ENCODE data around the gene AHCY.
A peak's percentile ranks its signal among the peaks of the same experiment; 100 is the strongest.
"Not testable (repeated sequence)": the region's sequence is repeated elsewhere in the genome, so short reads cannot be mapped to it uniquely, and the experiment has no call there.

Gene AHCY

DNA sequence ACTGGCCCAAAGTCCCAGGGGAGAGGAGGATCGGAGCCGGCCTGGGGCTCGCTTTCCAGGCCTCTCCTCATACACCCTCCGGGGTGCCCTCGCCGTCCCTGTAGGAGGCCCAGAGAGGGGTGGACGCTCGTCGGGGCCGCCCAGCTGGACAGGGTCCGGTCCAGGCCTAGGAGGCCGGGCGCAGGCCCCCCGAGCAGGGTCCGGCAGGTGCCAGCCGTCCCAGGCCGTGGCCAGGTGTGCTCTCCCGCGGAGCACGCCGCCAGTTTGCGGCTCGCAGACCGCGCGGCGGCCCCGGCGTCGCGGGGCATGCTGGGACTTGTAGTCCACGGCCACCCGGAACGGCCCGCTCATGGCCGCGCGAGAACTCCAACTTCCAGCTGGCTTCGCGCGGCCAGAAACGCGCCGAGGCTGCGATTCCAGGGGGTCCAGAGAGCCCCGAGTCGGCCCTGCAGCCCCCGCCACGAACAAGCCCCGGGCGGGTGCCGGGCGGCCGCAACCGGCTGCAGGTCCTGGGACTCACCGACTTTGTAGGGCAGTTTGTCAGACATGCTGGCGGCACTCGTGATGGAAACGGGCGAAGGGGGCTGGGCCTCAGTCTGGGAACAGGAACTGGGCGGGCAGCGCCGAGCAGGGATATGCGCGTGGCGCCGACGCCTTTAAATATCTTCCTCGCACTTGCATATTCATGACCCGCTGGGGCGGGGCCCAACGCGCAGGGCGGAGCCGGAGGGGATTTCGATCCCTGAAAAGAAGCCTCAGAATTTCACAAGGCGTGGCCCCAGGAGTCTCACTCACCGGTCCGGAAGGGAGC is at the start of gene AHCY:
AHCY (minus strand) TSS at position 633 of the 811 bp plus-strand sequence; CDS start at position 548, 85 bp downstream.
- DNase-seq (ENCODE audit: low read depth): peak; percentile 97
- TF ChIP-seq, protein P1, sequence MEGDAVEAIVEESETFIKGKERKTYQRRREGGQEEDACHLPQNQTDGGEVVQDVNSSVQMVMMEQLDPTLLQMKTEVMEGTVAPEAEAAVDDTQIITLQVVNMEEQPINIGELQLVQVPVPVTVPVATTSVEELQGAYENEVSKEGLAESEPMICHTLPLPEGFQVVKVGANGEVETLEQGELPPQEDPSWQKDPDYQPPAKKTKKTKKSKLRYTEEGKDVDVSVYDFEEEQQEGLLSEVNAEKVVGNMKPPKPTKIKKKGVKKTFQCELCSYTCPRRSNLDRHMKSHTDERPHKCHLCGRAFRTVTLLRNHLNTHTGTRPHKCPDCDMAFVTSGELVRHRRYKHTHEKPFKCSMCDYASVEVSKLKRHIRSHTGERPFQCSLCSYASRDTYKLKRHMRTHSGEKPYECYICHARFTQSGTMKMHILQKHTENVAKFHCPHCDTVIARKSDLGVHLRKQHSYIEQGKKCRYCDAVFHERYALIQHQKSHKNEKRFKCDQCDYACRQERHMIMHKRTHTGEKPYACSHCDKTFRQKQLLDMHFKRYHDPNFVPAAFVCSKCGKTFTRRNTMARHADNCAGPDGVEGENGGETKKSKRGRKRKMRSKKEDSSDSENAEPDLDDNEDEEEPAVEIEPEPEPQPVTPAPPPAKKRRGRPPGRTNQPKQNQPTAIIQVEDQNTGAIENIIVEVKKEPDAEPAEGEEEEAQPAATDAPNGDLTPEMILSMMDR (IDR thresholded peaks at IDR 0.05; ENCODE audit: insufficient read depth, low read depth, low read length, missing control alignments): no peak
- peak within 1 kb of the TSS; percentile 96 for H3K4me3 ChIP-seq (ENCODE audit: low read depth, low read length)

GRCh38 chr20:34350095-34350494 is 46.9 kb upstream of the AHCY start:
- TF ChIP-seq, protein P1 (IDR thresholded peaks at IDR 0.05; ENCODE audit: insufficient read depth, low read depth, low read length, missing control alignments): no peak
- DNase-seq (ENCODE audit: low read depth): no peak
- no peak overlapping the region for H3K4me3 ChIP-seq (ENCODE audit: low read depth, low read length)

DNA sequence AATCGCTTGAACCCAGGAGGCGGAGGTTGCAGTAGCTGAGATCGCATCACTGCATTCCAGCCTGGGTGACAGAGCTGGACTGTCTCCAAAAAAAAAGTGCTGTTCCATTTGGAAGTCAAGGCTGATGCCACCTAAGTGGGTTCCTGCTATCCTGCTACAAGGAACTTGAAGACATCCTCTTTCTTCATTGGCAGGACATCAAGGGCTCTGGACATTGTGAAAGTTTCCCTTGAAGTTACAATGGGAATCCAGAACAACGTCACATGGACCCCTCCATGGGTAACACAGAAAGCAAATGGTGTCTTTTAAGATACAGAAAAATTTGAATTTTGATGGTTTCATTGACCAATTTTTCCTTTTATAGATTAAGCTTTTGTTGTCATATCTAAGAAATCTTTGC is 44.4 kb upstream of the AHCY start:
- no peak for DNase-seq (ENCODE audit: low read depth)
- H3K4me3 ChIP-seq (ENCODE audit: low read depth, low read length): no peak overlapping the region
- TF ChIP-seq, protein P1 (IDR thresholded peaks at IDR 0.05; ENCODE audit: insufficient read depth, low read depth, low read length, missing control alignments): no peak

DNA sequence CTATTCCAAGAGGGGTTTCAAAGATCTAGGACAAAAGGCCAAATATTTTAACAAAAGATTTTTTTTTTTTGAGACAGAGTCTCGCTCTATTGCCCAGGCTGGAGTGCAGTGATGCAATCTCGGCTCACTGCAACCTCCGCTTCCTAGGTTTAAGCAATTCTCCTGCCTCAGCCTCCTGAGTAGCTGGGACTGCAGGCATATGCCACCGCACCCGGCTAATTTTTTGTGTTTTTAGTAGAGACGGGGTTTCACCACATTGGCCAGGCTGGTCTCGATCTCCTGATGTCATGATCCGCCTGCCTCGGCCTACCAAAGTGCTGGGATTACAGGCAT is 43.3 kb upstream of the AHCY start:
- not testable (repeated sequence) for DNase-seq (ENCODE audit: low read depth); H3K4me3 ChIP-seq (ENCODE audit: low read depth, low read length)

DNA sequence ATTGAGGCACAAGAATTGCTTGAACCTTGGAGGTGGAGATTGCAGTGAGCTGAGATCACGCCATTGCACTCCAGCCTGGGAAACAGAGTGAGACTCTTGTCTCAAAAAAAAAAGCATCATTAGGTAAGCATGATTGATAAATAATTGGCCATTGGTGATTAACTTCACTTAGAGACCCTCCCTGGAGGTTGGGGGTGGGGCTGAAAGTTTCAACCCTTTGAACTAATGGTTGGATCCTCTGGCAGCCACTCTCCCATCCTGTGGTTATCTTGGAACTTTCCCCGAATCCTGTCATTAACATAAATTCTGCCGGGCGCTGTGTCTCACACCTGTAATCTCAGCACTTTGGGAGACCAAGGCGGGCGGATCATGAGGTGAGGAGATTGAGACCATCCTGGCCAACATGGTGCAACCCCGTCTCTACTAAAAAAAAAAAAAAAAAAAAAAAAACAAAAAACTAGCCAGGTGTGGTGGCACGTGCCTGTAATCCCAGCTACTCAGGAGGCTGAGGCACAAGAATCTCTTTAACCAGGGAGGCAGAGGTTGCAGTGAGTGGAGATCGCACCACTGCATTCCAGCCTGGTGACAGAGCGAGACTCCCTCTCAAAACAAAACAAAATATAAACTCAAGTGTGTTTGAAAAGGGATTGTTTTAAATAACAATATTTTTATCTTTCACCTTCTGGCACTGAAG is 42.8 kb upstream of the AHCY start:
- not testable (repeated sequence) for H3K4me3 ChIP-seq (ENCODE audit: low read depth, low read length); DNase-seq (ENCODE audit: low read depth)

- TF ChIP-seq, protein P1 (IDR thresholded peaks at IDR 0.05; ENCODE audit: insufficient read depth, low read depth, low read length, missing control alignments): no peak
- H3K4me3 ChIP-seq (ENCODE audit: low read depth, low read length): no peak overlapping the region
- no peak for DNase-seq (ENCODE audit: low read depth)
These were observed 42.2 kb upstream of the AHCY start for GRCh38 chr20:34345402-34345736.

- TF ChIP-seq, protein P1 (IDR thresholded peaks at IDR 0.05; ENCODE audit: insufficient read depth, low read depth, low read length, missing control alignments): no peak
- no peak for DNase-seq (ENCODE audit: low read depth)
- H3K4me3 ChIP-seq (ENCODE audit: low read depth, low read length): no peak overlapping the region
These were observed 41.1 kb upstream of the AHCY start for GRCh38 chr20:34344238-34344637.

All from GM12865 (cell line).